ENCODE measurements around the gene PLXNA4.

GRCh38 chr7:132081686-132082085 lies 494.6 kb downstream of the PLXNA4 start:
- no peak for TF ChIP-seq CTCF (IDR thresholded peaks at IDR 0.05; ENCODE audit: insufficient read depth, low read length, poor library complexity, severe bottlenecking)
- TF ChIP-seq EZH2phosphoT487 (conservative IDR thresholded peaks at IDR 0.05; ENCODE audit: low read length): no peak
